ENCODE results near the gene CLEC17A. TPM values are rescaled to one million over a fixed set of nuclear protein-coding genes. Genes with fewer than 3 reads are reported as not detected.
A peak's percentile ranks its signal among the peaks of the same experiment; 100 is the strongest.
"Not testable (repeated sequence)": the region's sequence is repeated elsewhere in the genome, so short reads cannot be mapped to it uniquely, and the experiment has no call there.

Gene CLEC17A
- polyA plus RNA-seq, 12 donors: 0.09 to 0.66 (median 0.13) TPM; not detected in 8

- DNase-seq: no peak
Observed at GRCh38 chr19:14577885-14578427, 4.9 kb upstream of the CLEC17A start.

GRCh38 chr19:14580623-14581237 is 2.2 kb upstream of the CLEC17A start:
- DNase-seq: no peak

GRCh38 chr19:14584372-14584771 is 1.5 kb downstream of the CLEC17A start:
- DNase-seq: not testable (repeated sequence)

GRCh38 chr19:14585187-14585586 is 2.3 kb downstream of the CLEC17A start:
- DNase-seq: not testable (repeated sequence)

- DNase-seq: not testable (repeated sequence)
Observed at GRCh38 chr19:14589433-14589832, 6.5 kb downstream of the CLEC17A start.

GRCh38 chr19:14595558-14595957 is 12.7 kb downstream of the CLEC17A start:
- DNase-seq: no peak

GRCh38 chr19:14599548-14600147 is 16.8 kb downstream of the CLEC17A start:
- no peak for DNase-seq

GRCh38 chr19:14603990-14604387 is 21.1 kb downstream of the CLEC17A start:
- DNase-seq: no peak

GRCh38 chr19:14606627-14607026 is 23.7 kb downstream of the CLEC17A start:
- no peak for DNase-seq

GRCh38 chr19:14611051-14611450 is 28.2 kb downstream of the CLEC17A start:
- DNase-seq: no peak

- DNase-seq: not testable (repeated sequence)
Observed at GRCh38 chr19:14612242-14612641, 29.4 kb downstream of the CLEC17A start.

GRCh38 chr19:14612657-14613056 is 29.8 kb downstream of the CLEC17A start:
- DNase-seq: no peak

GRCh38 chr19:14613399-14614098 is 30.7 kb downstream of the CLEC17A start:
- not testable (repeated sequence) for DNase-seq

- DNase-seq: peak; percentile 4
Observed at GRCh38 chr19:14614099-14614412, 31.2 kb downstream of the CLEC17A start.

- DNase-seq: no peak
Observed at GRCh38 chr19:14615623-14616022, 32.7 kb downstream of the CLEC17A start.

- no peak for DNase-seq
Observed at GRCh38 chr19:14616407-14616806, 33.5 kb downstream of the CLEC17A start.

- no peak for DNase-seq
Observed at GRCh38 chr19:14619404-14619803, 36.5 kb downstream of the CLEC17A start.

- DNase-seq: not testable (repeated sequence)
Observed at GRCh38 chr19:14624491-14624890, 41.6 kb downstream of the CLEC17A start.

- no peak for DNase-seq
Observed at GRCh38 chr19:14629557-14629956, 46.7 kb downstream of the CLEC17A start.

- no peak for DNase-seq
Observed at GRCh38 chr19:14632286-14632685, 49.4 kb downstream of the CLEC17A start.

GRCh38 chr19:14639536-14640277 is 56.8 kb downstream of the CLEC17A start:
- no peak for DNase-seq

- no peak for DNase-seq
Observed at GRCh38 chr19:14648506-14648905, 65.6 kb downstream of the CLEC17A start.
